ENCODE measurements around the gene UGGT1.

The UGGT1 gene

GRCh38 chr2:128134573-128134972 lies 43.6 kb downstream of the UGGT1 start:
- no peak overlapping the region for H3K4me2 ChIP-seq (ENCODE audit: low read depth, low read length, poor library complexity, severe bottlenecking)
- H3F3A ChIP-seq (ENCODE audit: low read depth), result no peaks in the 10 kb centered on the region
- H3K4me3 ChIP-seq (ENCODE audit: low read length, poor library complexity, severe bottlenecking), result no peak overlapping the region
- H3K27me3 ChIP-seq (ENCODE audit: insufficient read depth, low read length, poor library complexity, severe bottlenecking), result no peaks in the 10 kb centered on the region
- no peak overlapping the region for H3K9ac ChIP-seq (ENCODE audit: low read depth, low read length, poor library complexity, severe bottlenecking)
- no peaks in the 10 kb centered on the region for H4K20me1 ChIP-seq (ENCODE audit: insufficient read depth, low read length, poor library complexity, severe bottlenecking)
- no peak overlapping the region for H2AFZ ChIP-seq (ENCODE audit: low read length)
- H3K79me2 ChIP-seq (ENCODE audit: insufficient read depth, low read length), result no peaks in the 10 kb centered on the region
- H3K4me1 ChIP-seq (ENCODE audit: insufficient read depth, low read length, poor library complexity, severe bottlenecking), result no peaks in the 10 kb centered on the region
- no peak for TF ChIP-seq EZH2phosphoT487 (IDR thresholded peaks at IDR 0.05; ENCODE audit: borderline replicate concordance)
- TF ChIP-seq CTCF (conservative IDR thresholded peaks at IDR 0.05; ENCODE audit: low read length), result no peak
- H3K9me3 ChIP-seq (ENCODE audit: insufficient read depth, low read depth, low read length), result no peaks in the 10 kb centered on the region
- H3K36me3 ChIP-seq (ENCODE audit: insufficient read depth, low read length), result peaks cover 79% of the 10 kb centered on the region; the same call in 1 of the 2 replicates
- H3K9me2 ChIP-seq (replicated peaks; ENCODE audit: low read depth, low read length), result no peaks in the 10 kb centered on the region

- no peak for TF ChIP-seq EZH2phosphoT487 (IDR thresholded peaks at IDR 0.05; ENCODE audit: borderline replicate concordance)
- no peak for TF ChIP-seq CTCF (conservative IDR thresholded peaks at IDR 0.05; ENCODE audit: low read length)
- Histone ChIP-seq H3K27me3 (ENCODE audit: insufficient read depth, low read length, poor library complexity, severe bottlenecking) (no peaks in the 10 kb centered on the region), H3K79me2 (ENCODE audit: insufficient read depth, low read length) (no peaks in the 10 kb centered on the region), H3F3A (ENCODE audit: low read depth) (no peaks in the 10 kb centered on the region), H2AFZ (ENCODE audit: low read length) (no peak overlapping the region), H3K4me3 (ENCODE audit: low read length, poor library complexity, severe bottlenecking) (no peak overlapping the region), H3K9me2 (replicated peaks; ENCODE audit: low read depth, low read length) (no peaks in the 10 kb centered on the region), H3K9me3 (ENCODE audit: insufficient read depth, low read depth, low read length) (no peaks in the 10 kb centered on the region), H3K4me1 (ENCODE audit: insufficient read depth, low read length, poor library complexity, severe bottlenecking) (no peaks in the 10 kb centered on the region), H4K20me1 (ENCODE audit: insufficient read depth, low read length, poor library complexity, severe bottlenecking) (no peaks in the 10 kb centered on the region), H3K4me2 (ENCODE audit: low read depth, low read length, poor library complexity, severe bottlenecking) (no peak overlapping the region), H3K9ac (ENCODE audit: low read depth, low read length, poor library complexity, severe bottlenecking) (no peak overlapping the region), H3K36me3 (ENCODE audit: insufficient read depth, low read length) (peaks cover 81% of the 10 kb centered on the region; the same call in 1 of the 2 replicates)
Measured at GRCh38 chr2:128137094-128137616, 46.2 kb downstream of the UGGT1 start.

DNA sequence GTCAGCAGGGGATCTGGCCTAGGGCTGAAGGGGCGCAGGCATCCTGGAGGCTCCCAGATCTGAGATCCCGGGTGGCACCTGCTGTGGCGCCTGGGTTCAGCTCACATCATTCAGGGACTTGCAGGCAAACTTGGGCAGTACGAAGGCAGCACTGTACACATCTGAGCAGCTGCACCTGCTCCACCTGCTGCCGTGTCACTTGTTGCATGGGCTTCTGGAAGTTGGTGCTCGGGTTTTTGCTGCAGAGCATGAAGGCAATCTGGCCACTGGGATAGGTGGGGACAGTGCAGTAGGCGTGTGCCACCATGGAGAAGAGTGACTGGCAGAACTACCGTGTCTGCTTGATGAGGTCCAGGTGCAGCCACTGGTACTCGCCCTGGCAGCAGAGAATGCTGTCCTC lies 48.6 kb downstream of the UGGT1 start:
- H4K20me1 ChIP-seq (ENCODE audit: insufficient read depth, low read length, poor library complexity, severe bottlenecking), result no peaks in the 10 kb centered on the region
- H3K27me3 ChIP-seq (ENCODE audit: insufficient read depth, low read length, poor library complexity, severe bottlenecking), result no peaks in the 10 kb centered on the region
- H3K4me1 ChIP-seq (ENCODE audit: insufficient read depth, low read length, poor library complexity, severe bottlenecking), result no peaks in the 10 kb centered on the region
- H3F3A ChIP-seq (ENCODE audit: low read depth), result no peaks in the 10 kb centered on the region
- H3K4me3 ChIP-seq (ENCODE audit: low read length, poor library complexity, severe bottlenecking), result no peak overlapping the region
- H2AFZ ChIP-seq (ENCODE audit: low read length), result no peak overlapping the region
- no peak for TF ChIP-seq EZH2phosphoT487 (IDR thresholded peaks at IDR 0.05; ENCODE audit: borderline replicate concordance)
- no peak for TF ChIP-seq CTCF (conservative IDR thresholded peaks at IDR 0.05; ENCODE audit: low read length)
- no peaks in the 10 kb centered on the region for H3K79me2 ChIP-seq (ENCODE audit: insufficient read depth, low read length)
- H3K36me3 ChIP-seq (ENCODE audit: insufficient read depth, low read length), result peaks cover 76% of the 10 kb centered on the region; the same call in 1 of the 2 replicates
- no peaks in the 10 kb centered on the region for H3K9me3 ChIP-seq (ENCODE audit: insufficient read depth, low read depth, low read length)
- no peak overlapping the region for H3K9ac ChIP-seq (ENCODE audit: low read depth, low read length, poor library complexity, severe bottlenecking)
- no peak overlapping the region for H3K4me2 ChIP-seq (ENCODE audit: low read depth, low read length, poor library complexity, severe bottlenecking)
- no peaks in the 10 kb centered on the region for H3K9me2 ChIP-seq (replicated peaks; ENCODE audit: low read depth, low read length)
